Thoracic aorta (tissue), 2 donors: ENCODE results near the gene SS18L1. TPM values are rescaled to one million over a fixed set of nuclear protein-coding genes. Genes with fewer than 3 reads are reported as not detected.

ENCODE experiments used
- ATAC-seq: fragments of 150-250 bp; one replicate; pipeline ENCODE4 v1.8.0; 2017; ENCODE audit warnings: low read depth; ENCODE audit not compliant: insufficient number of reproducible peaks, low FRiP score
- DNase-seq: peaks from one replicate; pipeline ENCODE4 v3.0.0-alpha.2; 2020; ENCODE audit warnings: low spot score
- H3K27ac ChIP-seq, 2 donors: fragments of 200-600 bp; sonication (generic); 1 replicate in 1 of 2; 2 replicates in 1 of 2; pipeline ENCODE4 v1.5.1; 2016; ENCODE audit warnings: mild to moderate bottlenecking in 2 of 2, moderate library complexity in 2 of 2
- H3K27me3 ChIP-seq: fragments of 200-600 bp; sonication (generic); replicated peaks from 2 replicates; pipeline ENCODE4 v1.6.0; 2016; ENCODE audit warnings: mild to moderate bottlenecking; ENCODE audit not compliant: insufficient read depth
- H3K36me3 ChIP-seq: fragments of 200-600 bp; sonication (generic); one replicate; pipeline ENCODE4 v1.5.1; 2016
- H3K4me1 ChIP-seq, 2 donors: fragments of 200-600 bp; sonication (generic); 1 replicate in 1 of 2; 2 replicates in 1 of 2; pipeline versions ENCODE4 v1.5.1 to v1.6.0; 2016; ENCODE audit warnings: low read depth in 2 of 2, mild to moderate bottlenecking in 1 of 2; ENCODE audit not compliant: control insufficient read depth in 1 of 2
- H3K4me3 ChIP-seq: fragments of 200-600 bp; sonication (generic); 2 replicates; pipeline ENCODE4 v1.5.1; 2016; ENCODE audit warnings: mild to moderate bottlenecking
- H3K9me3 ChIP-seq: fragments of 200-600 bp; sonication (generic); 2 replicates; pipeline ENCODE4 v1.5.1; 2016
- total RNA-seq, 2 donors: library from RNA; depleted of rRNA; stranded (reverse); fragments of >200 nt; gene quantifications; one replicate each; pipeline versions ENCODE4 v1.1.0 to v1.2.3, GENCODE V29; 2016
- TF ChIP-seq, protein P1 (sequence below): fragments of 200-600 bp; sonication (generic); IDR thresholded peaks from one replicate; pipeline ENCODE4 v1.5.1; 2019; ENCODE audit warnings: antibody characterized with exemption

Gene SS18L1, protein sequence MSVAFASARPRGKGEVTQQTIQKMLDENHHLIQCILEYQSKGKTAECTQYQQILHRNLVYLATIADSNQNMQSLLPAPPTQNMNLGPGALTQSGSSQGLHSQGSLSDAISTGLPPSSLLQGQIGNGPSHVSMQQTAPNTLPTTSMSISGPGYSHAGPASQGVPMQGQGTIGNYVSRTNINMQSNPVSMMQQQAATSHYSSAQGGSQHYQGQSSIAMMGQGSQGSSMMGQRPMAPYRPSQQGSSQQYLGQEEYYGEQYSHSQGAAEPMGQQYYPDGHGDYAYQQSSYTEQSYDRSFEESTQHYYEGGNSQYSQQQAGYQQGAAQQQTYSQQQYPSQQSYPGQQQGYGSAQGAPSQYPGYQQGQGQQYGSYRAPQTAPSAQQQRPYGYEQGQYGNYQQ
- 10 to 100 TPM; 10.7 to 21.7 TPM for total RNA-seq

DNA sequence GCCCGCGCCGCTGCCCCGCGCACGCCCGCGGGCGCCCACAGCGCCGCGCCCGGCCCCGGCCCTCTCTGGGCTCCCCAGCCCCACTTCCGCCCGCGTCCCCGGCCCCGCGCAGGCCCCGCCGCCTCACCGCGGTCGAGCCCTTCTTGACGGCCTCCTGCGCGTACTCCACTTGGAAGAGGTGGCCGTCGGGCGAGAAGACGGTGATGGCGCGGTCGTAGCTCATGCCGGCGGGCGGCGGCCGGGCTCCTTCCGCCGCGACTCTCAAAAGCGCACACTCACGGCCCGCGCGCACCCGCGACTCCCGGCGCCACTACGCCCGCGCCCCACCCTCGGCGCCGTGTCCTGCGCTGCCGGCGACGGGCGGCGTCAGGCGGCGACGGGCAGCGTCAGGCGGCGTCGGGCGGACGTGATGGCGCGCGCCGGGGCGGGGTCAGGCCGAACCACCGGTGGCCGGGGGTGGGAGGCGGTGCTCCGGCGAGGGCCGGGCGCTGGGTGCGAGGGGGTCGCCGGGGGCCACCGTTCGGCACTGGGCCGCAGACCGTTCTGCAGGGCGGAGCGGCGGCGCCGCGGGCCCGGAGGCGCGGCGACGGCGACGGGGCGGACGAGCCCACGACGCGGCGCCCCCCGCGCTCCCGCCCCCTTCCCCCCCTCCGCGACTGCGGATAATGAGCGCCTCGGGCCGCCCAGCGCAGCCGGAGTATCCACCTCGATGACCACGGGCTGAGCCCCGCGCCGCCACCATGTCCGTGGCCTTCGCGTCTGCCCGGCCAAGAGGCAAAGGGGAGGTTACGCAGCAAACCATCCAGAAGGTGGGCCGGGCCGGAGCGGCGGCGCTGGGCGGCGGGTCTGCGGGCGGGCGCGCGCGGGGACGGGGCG is at the start of gene SS18L1, which contains the start of gene PSMA7:
Gene SS18L1, plus strand, starts transcription at position 689 of the 876 bp plus-strand sequence. Its CDS starts 52 bp downstream, at position 741.
Gene PSMA7, minus strand, starts transcription at position 314 of the 876 bp plus-strand sequence. Its CDS starts 91 bp downstream, at position 223.
- Histone ChIP-seq H3K36me3 (peaks cover 21% of the 10 kb centered on the region), H3K4me1 (peaks cover 25 to 52% of the 10 kb centered on the region in 2 donors), H3K9me3 (no peaks in the 10 kb centered on the region), H3K4me3 (peak within 1 kb of the TSS; percentile 89), H3K27me3 (no peaks in the 10 kb centered on the region), H3K27ac (peak within 1 kb of the TSS; percentile 85 to 89)
- TF ChIP-seq, protein P1, sequence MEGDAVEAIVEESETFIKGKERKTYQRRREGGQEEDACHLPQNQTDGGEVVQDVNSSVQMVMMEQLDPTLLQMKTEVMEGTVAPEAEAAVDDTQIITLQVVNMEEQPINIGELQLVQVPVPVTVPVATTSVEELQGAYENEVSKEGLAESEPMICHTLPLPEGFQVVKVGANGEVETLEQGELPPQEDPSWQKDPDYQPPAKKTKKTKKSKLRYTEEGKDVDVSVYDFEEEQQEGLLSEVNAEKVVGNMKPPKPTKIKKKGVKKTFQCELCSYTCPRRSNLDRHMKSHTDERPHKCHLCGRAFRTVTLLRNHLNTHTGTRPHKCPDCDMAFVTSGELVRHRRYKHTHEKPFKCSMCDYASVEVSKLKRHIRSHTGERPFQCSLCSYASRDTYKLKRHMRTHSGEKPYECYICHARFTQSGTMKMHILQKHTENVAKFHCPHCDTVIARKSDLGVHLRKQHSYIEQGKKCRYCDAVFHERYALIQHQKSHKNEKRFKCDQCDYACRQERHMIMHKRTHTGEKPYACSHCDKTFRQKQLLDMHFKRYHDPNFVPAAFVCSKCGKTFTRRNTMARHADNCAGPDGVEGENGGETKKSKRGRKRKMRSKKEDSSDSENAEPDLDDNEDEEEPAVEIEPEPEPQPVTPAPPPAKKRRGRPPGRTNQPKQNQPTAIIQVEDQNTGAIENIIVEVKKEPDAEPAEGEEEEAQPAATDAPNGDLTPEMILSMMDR, result no peak
- ATAC-seq (peak; percentile 80), DNase-seq (no peak)

DNA sequence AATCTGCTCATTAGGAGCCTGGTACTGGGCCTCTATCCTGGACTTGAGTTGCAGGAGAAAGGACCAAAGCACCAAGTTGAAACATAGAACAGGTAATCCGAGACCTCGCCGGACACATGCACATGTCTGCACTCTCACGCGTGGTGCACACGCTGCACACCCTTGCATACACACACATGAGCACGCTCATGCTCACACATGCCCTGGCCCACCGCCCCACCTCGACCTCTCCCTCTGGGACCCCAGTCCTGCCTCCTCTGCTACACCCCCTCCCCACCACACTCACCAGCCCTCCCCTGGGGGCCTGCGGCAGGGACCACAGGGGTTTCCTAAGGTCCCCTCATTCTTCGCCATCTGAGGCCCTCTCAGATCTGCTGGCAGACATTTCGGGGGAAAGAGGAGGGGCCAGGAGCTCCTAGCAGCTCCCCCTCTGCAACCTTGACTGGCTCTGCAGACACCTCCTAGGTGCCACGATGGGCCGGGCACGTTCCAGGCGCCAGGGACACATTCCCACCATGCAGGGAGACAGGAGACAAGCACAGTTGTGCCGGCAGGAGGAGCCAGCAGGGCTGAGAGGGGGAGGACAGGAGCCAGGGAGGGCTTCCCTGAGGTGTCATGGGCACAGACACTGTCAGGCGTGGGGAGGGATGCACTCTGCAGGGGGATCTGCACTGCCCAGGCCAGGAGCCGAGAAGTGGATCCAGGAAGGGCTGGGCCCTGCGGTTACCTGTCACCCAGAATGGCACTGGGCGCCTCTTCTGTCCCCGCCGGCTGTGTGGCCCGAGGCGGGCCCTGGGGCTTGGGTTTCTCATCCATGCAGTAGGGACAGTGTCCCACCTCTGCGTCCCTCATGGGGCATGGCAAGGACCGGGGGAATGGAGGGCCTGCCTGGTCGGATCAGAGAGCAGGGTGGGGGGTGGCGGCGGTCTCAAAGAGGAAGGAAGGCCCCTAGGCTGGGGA is 46.9 kb upstream of the SS18L1 start:
- ATAC-seq (peak; percentile 55), DNase-seq (no peak)
- H3K36me3 ChIP-seq, result no peaks in the 10 kb centered on the region
- H3K27me3 ChIP-seq, result no peaks in the 10 kb centered on the region
- no peak overlapping the region for H3K27ac ChIP-seq
- H3K4me3 ChIP-seq, result no peak overlapping the region
- TF ChIP-seq, protein P1, result no peak
- peaks cover 6% of the 10 kb centered on the region for H3K9me3 ChIP-seq
- no peaks in the 10 kb centered on the region for H3K4me1 ChIP-seq

DNA sequence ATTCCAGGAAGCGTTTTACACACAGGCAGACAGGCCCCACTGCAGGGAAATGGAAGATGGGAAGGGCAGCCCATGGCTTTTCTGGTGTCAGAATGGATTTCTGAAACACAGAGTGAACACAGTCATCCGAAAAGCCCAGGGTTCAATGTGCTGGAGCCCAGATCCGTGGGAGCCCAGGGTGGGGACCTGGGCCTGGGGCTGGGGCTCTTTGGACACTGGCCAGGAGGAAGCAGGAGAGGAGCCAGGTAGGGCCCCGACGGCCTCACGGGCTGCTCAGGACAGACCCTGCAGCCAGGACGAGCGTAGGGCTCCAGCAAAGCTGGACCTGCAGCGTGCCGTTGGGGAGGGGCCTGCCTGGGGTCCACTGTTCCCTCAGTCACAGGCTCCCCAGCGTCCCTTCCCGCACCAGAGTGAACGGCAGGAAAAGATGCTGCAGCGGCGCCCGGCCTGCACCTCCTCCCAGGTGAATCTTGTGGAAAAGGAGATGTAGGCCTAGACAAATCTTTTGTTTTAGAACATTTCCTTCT is 45.6 kb upstream of the SS18L1 start:
- ATAC-seq (no peak), DNase-seq (no peak)
- H3K4me3 ChIP-seq, result no peak overlapping the region
- no peak overlapping the region for H3K27ac ChIP-seq
- no peaks in the 10 kb centered on the region for H3K27me3 ChIP-seq
- TF ChIP-seq, protein P1, result no peak
- H3K9me3 ChIP-seq, result peaks cover 6% of the 10 kb centered on the region
- no peaks in the 10 kb centered on the region for H3K36me3 ChIP-seq
- H3K4me1 ChIP-seq, result no peaks in the 10 kb centered on the region

DNA sequence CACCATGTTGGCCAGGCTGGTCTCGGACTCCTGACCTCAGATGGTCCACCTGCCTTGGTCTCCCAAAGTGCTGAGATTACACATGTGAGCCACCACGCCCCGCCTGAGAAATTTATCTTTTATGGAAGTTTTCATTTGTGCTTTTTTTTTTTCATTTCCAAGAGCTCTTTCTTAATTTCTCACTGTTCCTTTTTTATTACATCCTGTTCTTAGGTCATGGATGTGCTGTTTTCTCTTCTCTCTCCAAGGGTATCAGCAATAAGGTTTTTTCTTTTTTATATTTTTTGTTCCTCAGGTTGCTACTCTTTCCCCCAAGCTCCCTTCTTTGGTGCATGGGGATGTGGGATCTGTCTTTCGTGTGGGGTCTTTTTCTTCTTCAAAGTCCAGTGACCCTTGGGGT is 42.5 kb upstream of the SS18L1 start:
- TF ChIP-seq, protein P1, result no peak
- Histone ChIP-seq H3K27me3 (no peaks in the 10 kb centered on the region), H3K4me3 (no peak overlapping the region), H3K9me3 (peaks cover 6% of the 10 kb centered on the region), H3K36me3 (no peaks in the 10 kb centered on the region), H3K4me1 (no peaks in the 10 kb centered on the region), H3K27ac (no peak overlapping the region)
- DNase-seq (no peak), ATAC-seq (no peak)
